Stimulated activated CD8-positive, alpha-beta memory T cell treated with anti-CD3 and anti-CD28 coated beads, Interleukin-12 subunit alpha, Interleukin-12 subunit beta, amount 100 ng/mL, for 24 hours (primary cell): Measurements from ENCODE around the gene SRSF5.
"Not testable (repeated sequence)": the region's sequence is repeated elsewhere in the genome, so short reads cannot be mapped to it uniquely, and the experiment has no call there.

Source experiments
- DNase-seq: peaks from one replicate; pipeline ENCODE4 v3.0.0-alpha.2; 2020; ENCODE audit errors: extremely low read depth

The SRSF5 gene

GRCh38 chr14:69766984-69767368, at the start of gene SRSF5:
SRSF5 (plus strand) TSS chr14:69767142; CDS start chr14:69768157, 1,015 bp downstream.
- DNase-seq = peak; percentile 86

GRCh38 chr14:69718614-69719013, 48.3 kb upstream of the SRSF5 start:
- DNase-seq = not testable (repeated sequence)

GRCh38 chr14:69719501-69719951, 47.4 kb upstream of the SRSF5 start:
- DNase-seq = no peak

- no peak for DNase-seq
Measured at GRCh38 chr14:69720912-69721311, 46.0 kb upstream of the SRSF5 start.

GRCh38 chr14:69726761-69727511, 40.0 kb upstream of the SRSF5 start:
- peak; percentile 44 for DNase-seq

- DNase-seq = no peak
Measured at GRCh38 chr14:69727860-69728259, 39.1 kb upstream of the SRSF5 start.

- DNase-seq = not testable (repeated sequence)
Measured at GRCh38 chr14:69731919-69732598, 34.9 kb upstream of the SRSF5 start.

- not testable (repeated sequence) for DNase-seq
Measured at GRCh38 chr14:69736405-69736804, 30.5 kb upstream of the SRSF5 start.

- no peak for DNase-seq
Measured at GRCh38 chr14:69741055-69741454, 25.9 kb upstream of the SRSF5 start.

GRCh38 chr14:69749956-69750355, 17.0 kb upstream of the SRSF5 start:
- no peak for DNase-seq

GRCh38 chr14:69750495-69750894, 16.4 kb upstream of the SRSF5 start:
- no peak for DNase-seq

- no peak for DNase-seq
Measured at GRCh38 chr14:69752773-69753172, 14.2 kb upstream of the SRSF5 start.

GRCh38 chr14:69753860-69754259, 13.1 kb upstream of the SRSF5 start:
- DNase-seq = no peak

- DNase-seq = no peak
Measured at GRCh38 chr14:69754487-69754886, 12.5 kb upstream of the SRSF5 start.

- DNase-seq = no peak
Measured at GRCh38 chr14:69755296-69755695, 11.6 kb upstream of the SRSF5 start.

GRCh38 chr14:69755784-69756183, 11.2 kb upstream of the SRSF5 start:
- DNase-seq = no peak

GRCh38 chr14:69756298-69756697, 10.6 kb upstream of the SRSF5 start:
- DNase-seq = no peak

GRCh38 chr14:69760810-69761209, 6.1 kb upstream of the SRSF5 start:
- DNase-seq = no peak

- DNase-seq = no peak
Measured at GRCh38 chr14:69763761-69764510, 3.0 kb upstream of the SRSF5 start.

- DNase-seq = peak; percentile 82
Measured at GRCh38 chr14:69767369-69767999, 542 bp downstream of the SRSF5 start.

- DNase-seq = no peak
Measured at GRCh38 chr14:69768873-69769272, 1.9 kb downstream of the SRSF5 start.

GRCh38 chr14:69769623-69770022, 2.7 kb downstream of the SRSF5 start:
- DNase-seq = no peak
